Upper lobe of left lung (tissue), 6 donors: Measurements from ENCODE around the gene IMPA2. TPM values are rescaled to one million over a fixed set of nuclear protein-coding genes. Genes with fewer than 3 reads are reported as not detected.

Experiments used
- ATAC-seq, 2 donors: fragments of 200-7000 bp; cut with Tn5 transposase; one replicate each; pipeline ENCODE4 v1.9.1; 2022; ENCODE audit warnings: mild to moderate bottlenecking in 2 of 2, moderate library complexity in 2 of 2; ENCODE audit not compliant: low FRiP score in 2 of 2
- DNase-seq, 2 donors: peaks; one replicate each; pipeline ENCODE4 v3.0.0-alpha.2; 2019 to 2020
- H3K27ac ChIP-seq, 4 donors: fragments of 200-600 bp; sonication (generic); one replicate each; pipeline ENCODE4 v1.5.1; 2016 to 2019
- H3K27me3 ChIP-seq, 4 donors: fragments of 200-600 bp; sonication (generic); one replicate each; pipeline ENCODE4 v1.5.1; 2017 to 2019
- H3K36me3 ChIP-seq, 4 donors: fragments of 200-600 bp; sonication (generic); one replicate each; pipeline ENCODE4 v1.5.1; 2016 to 2019
- H3K4me1 ChIP-seq, 4 donors: fragments of 200-600 bp; sonication (generic); one replicate each; pipeline ENCODE4 v1.5.1; 2018 to 2019
- H3K4me3 ChIP-seq, 4 donors: fragments of 200-600 bp; sonication (generic); one replicate each; pipeline ENCODE4 v1.5.1; 2017 to 2019; ENCODE audit warnings: mild to moderate bottlenecking in 2 of 4, moderate library complexity in 1 of 4
- H3K9me3 ChIP-seq, 4 donors: fragments of 200-600 bp; sonication (generic); one replicate each; pipeline ENCODE4 v1.5.1; 2018 to 2019
- CTCF ChIP-seq, 6 experiments: fragments of 450-650 bp in 4 of 6; fragments of 200-600 bp in 2 of 6; sonication (generic) in 2 of 6; IDR thresholded peaks; one replicate each; pipeline ENCODE4 v1.5.1; 2016 to 2019; ENCODE audit warnings: antibody characterized with exemption in 6 of 6
- EP300 ChIP-seq, 4 donors: sonication (generic); formaldehyde crosslinking; IDR thresholded peaks; one replicate each; pipeline ENCODE4 v1.5.1; 2017; ENCODE audit warnings: antibody characterized with exemption in 4 of 4, control low read depth in 2 of 4
- POLR2A ChIP-seq, 4 donors: fragments of 450-650 bp; IDR thresholded peaks; one replicate each; pipeline ENCODE4 v1.5.1; 2016 to 2017; ENCODE audit warnings: antibody characterized with exemption in 4 of 4, mild to moderate bottlenecking in 2 of 4
- POLR2AphosphoS5 ChIP-seq, 2 donors: sonication (generic); formaldehyde crosslinking; IDR thresholded peaks; one replicate each; pipeline ENCODE4 v1.5.1; 2017; ENCODE audit warnings: antibody characterized with exemption in 2 of 2
- WGBS, 2 donors: methylation state at CpG; one replicate each; pipeline ENCODE4 v1.1.5; 2017 to 2018; 5-methylcytosine and 5-hydroxymethylcytosine counted together
- total RNA-seq, 6 donors: library from RNA; depleted of rRNA in 4 of 6; stranded (reverse); fragments of >200 nt in 4 of 6; gene quantifications; one replicate each; pipeline versions ENCODE4 v1.1.0 to v1.2.1, GENCODE V29; 2016 to 2021
- donor health status: DM: no; HTN: no; CAD: no; lungs with moderate emphysema.
- donor health status: DM: no; HTN: yes; CAD: no; lungs with severe emphysema.

Gene IMPA2
- total RNA-seq, 6 donors from 2014 or later: 59.3 to 111 (median 77.6) TPM

GRCh38 chr18:12027480-12027879, 46.2 kb downstream of the IMPA2 start:
- ATAC-seq: no peak
- DNase-seq: peak in 1 of 2 donors; percentile 17
- WGBS, 2 donors: 92 to 95% methylated on average over 4 of the region's 4 CpGs

GRCh38 chr18:12028040-12028628, 46.8 kb downstream of the IMPA2 start:
- ATAC-seq (peak in 1 of 2 donors; percentile 15), DNase-seq (peak in 1 of 2 donors; percentile 14)
- 85 to 89% methylated on average over 11 to 15 of the region's 15 CpGs for WGBS, 2 donors
- Histone ChIP-seq H3K4me3 (no peak overlapping the region), H3K27me3 (no peaks in the 10 kb centered on the region), H3K27ac (no peak overlapping the region), H3K4me1 (peaks cover 0 to 6% (median 1%) of the 10 kb centered on the region in 4 donors), H3K9me3 (no peaks in the 10 kb centered on the region), H3K36me3 (peaks cover 3 to 63% (median 23%) of the 10 kb centered on the region in 4 donors)
- TF ChIP-seq POLR2A (IDR thresholded peaks at IDR 0.05) (no peak), POLR2AphosphoS5 (IDR thresholded peaks at IDR 0.05) (no peak), CTCF (IDR thresholded peaks at IDR 0.05) (no peak), EP300 (IDR thresholded peaks at IDR 0.05) (no peak)

More at GRCh38 chr18:12027480-12027879, 46.2 kb downstream of the IMPA2 start:
- peaks cover 0 to 6% (median 1%) of the 10 kb centered on the region in 4 donors for H3K4me1 ChIP-seq
- peak overlapping the region in 2 of 4 donors; percentile 26 to 67 for H3K27ac ChIP-seq
- H3K36me3 ChIP-seq: peaks cover 3 to 60% (median 24%) of the 10 kb centered on the region in 4 donors
- no peak overlapping the region for H3K4me3 ChIP-seq
- no peaks in the 10 kb centered on the region for H3K9me3 ChIP-seq
- H3K27me3 ChIP-seq: no peaks in the 10 kb centered on the region
- no peak for TF ChIP-seq POLR2A (IDR thresholded peaks at IDR 0.05)
- no peak for TF ChIP-seq CTCF (IDR thresholded peaks at IDR 0.05)
- no peak for TF ChIP-seq EP300 (IDR thresholded peaks at IDR 0.05)
- no peak for TF ChIP-seq POLR2AphosphoS5 (IDR thresholded peaks at IDR 0.05)

- H3K36me3 ChIP-seq: peaks cover 3 to 59% (median 21%) of the 10 kb centered on the region in 4 donors
Observed at GRCh38 chr18:12028674-12029073, 47.4 kb downstream of the IMPA2 start.

GRCh38 chr18:12029786-12030584, 48.7 kb downstream of the IMPA2 start:
- H3K9me3 ChIP-seq: no peaks in the 10 kb centered on the region
- H3K36me3 ChIP-seq: peaks cover 3 to 51% (median 21%) of the 10 kb centered on the region in 4 donors
- no peak overlapping the region for H3K4me3 ChIP-seq
- no peaks in the 10 kb centered on the region for H3K27me3 ChIP-seq
- no peak overlapping the region for H3K27ac ChIP-seq
- TF ChIP-seq CTCF (IDR thresholded peaks at IDR 0.05): no peak
- TF ChIP-seq EP300 (IDR thresholded peaks at IDR 0.05): no peak
- no peak for TF ChIP-seq POLR2AphosphoS5 (IDR thresholded peaks at IDR 0.05)
- no peak for TF ChIP-seq POLR2A (IDR thresholded peaks at IDR 0.05)
- peaks cover 0 to 6% (median 1%) of the 10 kb centered on the region in 4 donors for H3K4me1 ChIP-seq
- DNase-seq: peak in 1 of 2 donors; percentile 39
- WGBS, 2 donors: 82 to 89% methylated on average over 10 to 14 of the region's 21 CpGs
- no peak for ATAC-seq

More at GRCh38 chr18:12028674-12029073, 47.4 kb downstream of the IMPA2 start:
- H3K9me3 ChIP-seq: no peaks in the 10 kb centered on the region
- 72 to 80% methylated on average over 7 to 10 of the region's 11 CpGs for WGBS, 2 donors
- DNase-seq (peak in 1 of 2 donors; percentile 40), ATAC-seq (no peak)
- H3K27ac ChIP-seq: no peak overlapping the region
- no peak overlapping the region for H3K4me3 ChIP-seq
- peaks cover 0 to 6% (median 1%) of the 10 kb centered on the region in 4 donors for H3K4me1 ChIP-seq
- H3K27me3 ChIP-seq: no peaks in the 10 kb centered on the region
- TF ChIP-seq POLR2A (IDR thresholded peaks at IDR 0.05): no peak
- no peak for TF ChIP-seq POLR2AphosphoS5 (IDR thresholded peaks at IDR 0.05)
- TF ChIP-seq EP300 (IDR thresholded peaks at IDR 0.05): no peak
- no peak for TF ChIP-seq CTCF (IDR thresholded peaks at IDR 0.05)
